Activated naive CD4-positive, alpha-beta T cell (primary cell): Measurements from ENCODE around the gene SARS2.
"Not testable (repeated sequence)": the region's sequence is repeated elsewhere in the genome, so short reads cannot be mapped to it uniquely, and the experiment has no call there.

Experiments used
- DNase-seq, 4 experiments: peaks; one replicate each; lab custom pipeline; 2025; lab: John Stamatoyannopoulos, UW

The SARS2 gene

DNA sequence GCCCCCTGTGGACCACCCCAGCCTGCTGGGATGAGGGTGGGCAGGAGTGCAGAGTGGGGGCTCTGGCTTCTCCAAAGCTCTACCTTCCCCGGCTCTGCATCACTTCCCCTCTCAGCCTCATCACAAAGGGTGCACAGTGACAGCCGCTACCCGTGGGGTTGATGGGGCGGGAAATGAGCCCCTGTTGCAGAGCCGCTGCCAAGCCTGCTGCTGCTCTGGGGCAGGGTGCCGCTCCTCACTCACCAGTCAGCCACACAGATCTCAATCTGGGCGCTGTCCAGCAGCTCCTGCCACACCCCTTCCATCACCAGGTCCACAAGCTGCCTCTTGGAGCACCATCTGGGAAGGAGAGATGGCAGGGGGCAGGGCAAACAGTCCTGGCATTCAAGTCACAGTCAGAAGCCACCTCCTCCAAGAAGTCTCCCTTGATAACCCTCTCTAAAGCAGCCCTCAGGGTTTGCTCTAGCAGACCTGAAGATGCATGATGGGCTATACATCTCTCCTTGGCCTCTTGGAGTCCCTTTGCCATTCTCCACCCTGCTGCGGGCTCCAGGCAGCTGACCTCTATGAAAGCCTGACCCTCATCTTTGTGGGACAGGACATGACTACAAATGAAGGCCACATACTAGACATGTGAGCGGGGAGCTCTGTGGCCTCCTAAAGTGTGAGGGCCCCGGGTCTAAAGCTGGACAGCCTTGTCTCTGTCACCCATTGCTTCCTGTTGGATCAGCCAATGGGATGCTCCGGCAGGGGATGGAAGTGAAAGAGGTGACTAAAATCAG, 15.9 kb upstream of the SARS2 start:
- DNase-seq, result no peak

DNA sequence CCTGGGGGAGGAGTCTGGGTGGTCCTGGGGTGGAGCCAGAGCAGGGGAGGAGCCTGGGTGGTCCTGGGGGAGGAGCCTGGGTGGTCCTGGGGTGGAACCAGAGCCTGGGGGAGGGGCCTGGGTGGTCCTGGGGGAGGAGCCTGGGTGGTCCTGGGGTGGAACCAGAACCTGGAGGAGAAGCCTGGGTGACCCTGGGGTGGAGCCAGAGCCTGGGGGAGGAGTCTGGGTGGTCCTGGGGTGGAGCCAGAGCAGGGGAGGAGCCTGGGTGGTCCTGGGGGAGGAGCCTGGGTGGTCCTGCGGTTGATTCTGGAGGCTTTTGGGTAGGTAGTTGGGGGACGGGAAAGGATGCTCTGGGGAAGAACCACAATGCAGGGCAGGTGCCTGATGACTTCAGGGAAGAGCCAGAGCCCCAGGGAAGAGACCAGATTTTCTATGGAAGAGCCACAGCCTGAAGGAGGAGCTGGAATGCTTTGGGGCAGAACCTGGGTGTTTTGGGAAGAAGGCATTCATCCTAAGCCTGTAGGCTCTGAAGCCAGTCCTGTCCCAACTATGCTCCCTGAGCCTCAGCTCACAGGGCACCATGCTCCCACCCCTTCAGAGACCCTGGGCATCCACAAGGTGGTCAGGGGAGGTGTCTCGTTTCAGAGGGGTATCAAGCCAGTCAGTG, 15.1 kb upstream of the SARS2 start:
- no peak for DNase-seq

DNA sequence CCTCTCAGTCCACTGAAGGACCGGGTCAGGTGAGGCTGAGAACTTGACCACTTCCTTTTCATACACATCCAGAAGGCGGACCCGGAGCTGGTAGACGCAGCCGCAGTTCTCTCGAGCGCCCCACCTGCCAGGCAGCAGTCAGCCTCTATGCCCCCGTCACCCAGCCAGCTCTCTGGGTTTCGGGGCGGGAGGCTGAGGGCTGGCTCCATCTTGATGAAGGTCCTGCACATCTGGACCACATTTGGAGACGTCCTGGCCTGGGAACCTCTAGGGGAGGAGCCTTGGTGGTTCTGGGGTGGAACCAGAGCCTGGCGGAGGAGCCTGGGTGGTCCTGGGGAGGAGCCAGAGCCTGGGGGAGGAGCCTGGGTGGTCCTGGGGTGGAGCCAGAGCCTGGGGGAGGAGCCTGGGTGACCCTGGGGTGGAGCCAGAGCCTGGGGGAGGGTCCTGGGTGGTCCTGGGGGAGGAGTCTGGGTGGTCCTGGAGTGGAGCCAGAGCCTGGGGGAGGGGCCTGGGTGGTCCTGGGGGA, 14.5 kb upstream of the SARS2 start:
- DNase-seq, result no peak

DNA sequence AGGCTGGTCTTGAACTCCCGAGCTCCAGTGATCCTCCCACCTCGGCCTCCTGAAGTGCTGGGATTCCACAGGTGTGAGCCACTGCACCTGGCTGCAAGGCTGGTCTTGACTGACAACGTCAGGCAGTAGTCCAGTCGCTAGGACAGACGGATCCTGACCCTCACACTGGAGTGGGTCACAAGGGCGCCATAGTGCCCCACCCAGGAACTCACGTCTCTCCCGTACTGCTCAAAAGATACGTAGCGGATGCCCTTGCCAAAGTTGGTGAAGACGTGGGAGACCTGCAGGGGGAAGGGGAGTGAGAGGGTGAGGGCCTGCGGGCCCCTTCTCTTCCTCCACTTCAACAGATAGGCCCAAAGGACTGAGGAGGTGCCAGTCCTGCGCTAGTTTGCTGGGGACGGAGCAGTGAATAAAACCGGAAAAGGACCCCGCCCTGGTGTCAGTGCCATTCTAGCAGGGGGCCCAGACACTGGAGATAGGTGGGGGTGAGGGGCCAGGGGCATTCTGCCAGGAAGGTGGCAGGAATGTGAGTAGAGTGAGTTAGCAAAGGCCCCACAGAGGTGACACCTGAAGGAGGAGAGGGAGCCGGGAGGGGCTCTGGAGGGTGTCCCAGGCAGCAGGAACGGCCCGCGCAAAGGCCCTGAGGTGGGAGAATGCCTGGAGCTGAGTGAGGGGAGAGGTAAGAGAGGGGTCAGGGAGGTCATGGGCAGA, 12.1 kb upstream of the SARS2 start:
- DNase-seq, result no peak

DNA sequence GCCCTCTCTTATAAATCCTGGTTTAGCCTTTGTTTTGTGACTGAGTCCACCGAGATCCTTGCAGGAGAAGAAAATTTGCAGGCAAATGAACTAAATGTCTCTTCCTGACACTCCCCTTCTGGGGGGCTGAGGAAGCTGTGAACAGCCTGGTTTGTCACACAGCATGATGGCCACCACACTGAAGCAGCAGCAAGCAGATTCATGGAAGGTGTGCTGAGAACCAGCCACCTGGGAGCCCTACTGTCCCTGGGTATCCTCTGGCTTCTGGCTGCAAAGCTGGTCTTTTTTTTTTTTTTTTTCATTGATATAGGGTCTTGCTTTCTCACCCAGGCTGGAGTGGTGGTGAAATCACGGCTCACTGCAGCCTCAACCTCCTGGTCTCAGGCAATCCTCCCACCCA, 11.4 kb upstream of the SARS2 start:
- DNase-seq, result no peak

DNA sequence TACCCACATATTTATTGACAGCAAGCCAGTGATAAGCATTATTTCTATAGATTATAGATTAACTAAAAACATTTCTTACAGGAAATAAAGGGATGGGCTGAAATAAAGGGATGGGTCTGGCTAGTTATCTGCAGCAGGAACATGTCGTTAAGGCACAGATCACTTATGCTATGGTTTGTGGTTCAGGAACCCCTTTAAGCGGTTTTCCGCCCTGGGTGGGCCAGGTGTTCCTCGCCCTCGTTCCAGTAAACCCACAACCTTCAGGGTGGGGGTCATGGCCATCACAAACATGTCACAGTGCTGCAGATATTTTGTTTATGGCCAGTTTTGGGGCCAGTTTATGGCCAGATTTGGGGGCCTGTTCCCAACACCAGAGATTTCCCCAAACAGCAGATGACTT, 10.9 kb upstream of the SARS2 start:
- not testable (repeated sequence) for DNase-seq

DNA sequence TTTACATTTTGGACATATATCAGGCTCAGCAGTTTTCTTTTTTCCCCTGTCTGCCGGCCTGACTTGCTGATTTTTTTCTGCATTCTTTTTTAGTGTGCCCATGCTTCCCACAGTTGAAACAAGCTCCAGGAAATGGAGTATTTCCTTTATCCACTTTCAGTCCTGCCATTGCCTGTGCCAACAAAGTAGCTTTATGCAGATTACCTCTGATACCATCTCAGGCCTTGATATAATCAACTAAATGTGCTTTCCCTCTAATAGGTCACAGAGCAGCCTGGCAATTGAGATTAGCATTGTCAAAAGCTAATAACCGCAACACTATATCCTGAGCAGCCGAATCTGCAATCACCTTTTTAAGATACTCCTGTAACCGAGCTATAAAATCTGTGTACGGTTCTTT, 9.4 kb upstream of the SARS2 start:
- no peak for DNase-seq

DNA sequence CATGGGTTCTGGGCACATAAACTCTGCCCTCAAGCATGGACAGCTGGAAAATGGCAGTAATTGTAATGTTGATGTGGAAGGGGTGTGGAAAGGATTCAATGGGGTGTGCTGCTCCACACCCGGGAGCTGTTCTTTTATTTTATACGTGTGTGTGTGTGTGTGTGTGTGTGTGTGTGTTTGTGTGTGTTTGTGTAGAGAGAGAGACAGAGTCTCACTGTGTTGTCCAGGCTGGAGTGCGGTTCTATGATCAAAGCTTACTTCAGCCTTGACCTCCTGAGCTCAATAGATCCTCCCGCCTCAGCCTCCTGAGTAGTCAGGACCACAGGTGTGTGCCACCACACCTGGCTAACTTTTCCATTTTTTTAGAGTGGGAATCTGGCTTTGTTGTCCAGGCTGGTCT, 3.0 kb upstream of the SARS2 start:
- DNase-seq, result no peak

DNA sequence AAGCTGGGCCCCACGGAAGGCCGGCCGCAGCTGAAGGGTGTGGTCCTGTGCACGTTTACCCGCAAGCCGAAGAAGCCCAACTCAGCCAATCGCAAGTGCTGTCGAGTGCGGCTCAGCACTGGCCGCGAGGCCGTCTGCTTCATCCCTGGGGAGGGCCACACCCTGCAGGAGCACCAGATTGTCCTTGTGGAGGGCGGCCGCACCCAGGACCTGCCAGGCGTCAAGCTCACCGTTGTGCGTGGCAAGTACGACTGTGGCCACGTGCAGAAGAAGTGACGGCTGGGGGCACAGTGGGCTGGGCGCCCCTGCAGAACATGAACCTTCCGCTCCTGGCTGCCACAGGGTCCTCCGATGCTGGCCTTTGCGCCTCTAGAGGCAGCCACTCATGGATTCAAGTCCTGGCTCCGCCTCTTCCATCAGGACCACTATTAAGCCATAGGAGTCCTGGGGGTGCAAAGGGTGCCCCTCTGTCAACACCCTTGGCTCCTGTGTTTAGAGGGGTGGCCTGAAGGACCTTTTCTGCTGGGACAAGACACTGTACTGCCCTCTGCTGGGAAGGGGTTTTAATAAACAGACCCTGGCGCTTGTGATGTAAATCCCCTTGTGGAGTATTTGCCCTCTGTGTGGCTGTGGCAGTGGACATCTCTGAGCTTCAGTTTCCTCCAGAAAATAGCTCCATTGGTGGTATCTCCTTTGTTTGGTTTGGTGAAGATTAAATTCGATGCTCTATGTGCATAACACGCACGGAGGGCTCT, 2.0 kb upstream of the SARS2 start:
- no peak for DNase-seq

DNA sequence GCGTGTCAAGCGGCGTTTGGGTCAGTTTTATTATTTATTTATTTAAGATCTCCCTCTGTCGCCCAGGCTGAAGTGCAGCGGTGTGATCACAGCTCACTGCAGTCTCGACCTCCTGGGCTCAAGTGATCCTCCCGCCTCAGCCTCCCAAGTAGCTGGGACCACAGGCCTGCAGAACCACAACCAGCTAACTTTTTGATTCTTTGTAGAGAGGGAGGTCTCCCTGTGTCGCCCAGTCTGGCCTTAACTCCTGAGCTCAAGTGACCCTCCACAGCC, 894 bp upstream of the SARS2 start:
- no peak for DNase-seq

DNA sequence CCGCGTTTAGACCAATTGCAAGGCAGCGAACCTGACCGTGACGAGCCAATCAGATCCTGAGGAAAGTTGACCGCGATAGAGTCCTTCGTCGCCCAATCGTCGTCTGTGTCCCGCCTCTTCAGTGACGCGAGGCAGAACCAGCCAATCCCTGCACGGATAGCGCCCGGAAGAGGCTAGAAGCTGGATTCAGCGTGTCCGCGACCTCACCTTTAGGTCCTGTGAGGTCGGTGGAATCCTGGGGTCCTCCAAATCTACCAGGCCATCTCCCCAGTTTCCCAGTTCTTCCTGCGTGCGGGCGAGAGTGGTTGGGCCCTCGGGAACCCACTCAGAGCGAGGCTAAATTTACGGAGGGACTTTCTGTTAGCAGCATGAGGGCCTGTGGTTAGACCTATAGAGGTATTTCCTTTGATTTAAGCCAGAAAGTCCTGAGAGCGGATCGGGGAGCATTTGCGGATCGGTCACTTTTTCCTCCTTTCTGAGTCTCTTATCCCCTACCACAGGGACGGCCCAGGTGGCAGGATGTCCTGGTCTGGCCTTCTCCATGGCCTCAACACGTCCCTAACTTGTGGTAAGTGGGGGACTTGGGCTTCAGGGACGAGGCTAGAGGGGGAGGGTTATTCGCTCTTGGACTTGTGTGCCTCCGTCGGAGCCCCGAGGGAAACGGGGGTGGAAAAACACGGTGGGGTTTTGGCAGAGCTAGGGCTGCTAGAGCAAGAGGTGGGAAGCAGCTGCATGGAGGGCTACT, 385 bp upstream of the SARS2 start, which contains the start of gene MRPS12:
Gene MRPS12 (plus strand): TSS at position 169 of the 745 bp plus-strand sequence. CDS start 351 bp downstream, at position 520.
- peak in 1 of 4 experiments; percentile 96 for DNase-seq

DNA sequence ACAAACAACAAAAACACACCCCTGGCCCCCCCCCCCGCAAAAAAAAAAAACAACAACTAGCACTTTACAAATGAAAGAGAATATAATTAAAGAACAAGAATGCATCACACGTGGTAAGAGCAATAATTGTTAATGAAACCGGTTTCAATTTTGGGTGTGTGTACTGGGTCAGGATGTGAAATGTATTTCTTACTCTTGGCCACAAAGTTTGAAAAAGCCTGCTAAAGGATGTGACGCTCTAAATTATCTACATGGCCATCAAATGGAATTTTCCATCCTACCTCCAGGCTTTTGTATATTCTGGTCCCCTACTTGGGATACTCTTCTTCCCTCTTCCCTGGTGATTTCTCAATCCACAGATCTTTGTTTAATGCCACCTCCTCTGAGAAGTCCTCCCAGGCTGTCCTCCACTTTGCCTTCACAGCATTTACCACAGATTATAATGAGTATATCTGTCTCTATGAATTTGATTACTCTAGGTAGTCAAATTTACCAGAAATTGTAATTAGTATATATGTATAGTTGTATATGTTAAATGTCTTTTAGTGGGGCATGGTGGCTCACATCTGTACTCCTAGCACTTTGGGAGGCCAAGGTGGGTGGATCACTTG, 2.1 kb downstream of the SARS2 start:
- no peak for DNase-seq

DNA sequence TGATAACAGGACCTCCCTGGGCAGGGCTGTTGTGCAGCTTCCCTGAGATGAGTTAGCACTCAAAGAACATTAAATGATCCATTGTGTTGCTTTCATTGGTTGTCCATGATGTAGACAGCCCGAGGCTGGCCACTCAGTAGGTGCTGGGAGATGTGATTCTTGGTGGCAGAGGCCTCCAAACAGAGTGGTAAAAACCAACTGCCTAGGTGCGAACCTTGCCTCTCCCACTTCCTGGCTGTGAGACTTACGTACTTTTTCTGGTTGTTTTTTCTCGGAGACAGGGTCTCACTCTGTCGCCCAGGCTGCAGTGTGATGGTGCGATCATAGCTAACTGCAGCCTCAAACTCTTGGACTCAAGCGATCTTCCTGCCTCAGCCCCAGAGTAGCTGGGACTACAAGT, 6.2 kb downstream of the SARS2 start:
- DNase-seq, result no peak

DNA sequence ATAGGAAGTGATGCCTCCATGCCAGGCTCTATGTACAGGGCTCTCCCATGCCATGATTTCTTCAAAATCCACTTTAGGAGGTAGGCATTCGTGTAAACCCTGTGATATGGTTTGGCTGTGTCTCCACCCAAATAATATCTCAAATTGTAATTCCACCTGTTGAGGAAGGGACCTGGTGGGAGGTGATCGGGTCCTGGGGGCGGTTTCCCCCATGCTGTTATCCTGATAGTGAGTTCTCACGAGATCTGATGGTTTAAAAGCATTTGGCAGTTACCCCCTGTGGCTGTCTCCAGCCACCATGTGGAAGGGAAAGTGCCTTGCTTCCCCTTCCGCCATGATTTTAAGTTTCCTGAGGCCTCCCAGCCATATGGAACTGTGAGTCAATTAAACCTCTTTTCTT, 8.1 kb downstream of the SARS2 start:
- no peak for DNase-seq

DNA sequence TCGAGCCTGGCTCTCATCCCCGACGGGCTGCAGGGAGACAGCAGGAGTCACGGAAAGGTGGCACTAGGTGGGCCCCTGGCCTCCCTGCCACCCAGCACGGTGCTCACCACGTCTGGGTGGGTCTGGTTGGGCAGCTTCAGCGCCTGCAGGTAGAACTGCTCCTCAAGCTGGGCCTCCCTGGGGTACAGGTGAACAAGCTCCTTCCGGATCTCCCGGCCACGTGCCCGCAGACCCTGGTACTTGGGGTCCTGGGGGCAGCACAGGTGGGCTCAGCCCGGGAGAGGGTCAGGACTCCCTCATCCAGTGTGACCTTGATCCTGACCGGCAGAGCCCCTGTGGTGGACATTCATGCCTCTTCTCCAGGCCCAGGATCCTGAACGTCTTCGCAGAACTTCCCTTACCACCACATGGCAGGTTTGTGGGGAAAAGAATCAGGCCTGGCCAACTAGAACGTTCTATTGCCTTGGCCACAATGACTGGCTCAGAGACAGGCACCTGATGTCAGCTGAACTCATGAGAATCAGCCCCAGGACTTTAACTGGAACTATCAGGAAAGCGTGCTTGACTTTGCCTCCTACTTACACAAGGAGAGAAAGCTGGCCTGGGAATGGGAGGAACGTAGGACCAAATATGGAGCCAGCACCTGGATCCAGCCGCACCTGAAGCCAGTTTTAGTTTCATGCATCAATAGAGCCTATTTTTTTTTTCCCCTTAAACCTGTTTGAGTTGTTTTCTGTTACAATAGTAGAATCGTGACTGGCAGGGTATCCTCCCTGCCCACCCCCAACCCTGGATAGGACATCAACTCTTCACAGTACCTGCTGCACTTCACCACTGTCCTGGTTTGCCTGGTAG, 8.9 kb downstream of the SARS2 start:
- no peak for DNase-seq

DNA sequence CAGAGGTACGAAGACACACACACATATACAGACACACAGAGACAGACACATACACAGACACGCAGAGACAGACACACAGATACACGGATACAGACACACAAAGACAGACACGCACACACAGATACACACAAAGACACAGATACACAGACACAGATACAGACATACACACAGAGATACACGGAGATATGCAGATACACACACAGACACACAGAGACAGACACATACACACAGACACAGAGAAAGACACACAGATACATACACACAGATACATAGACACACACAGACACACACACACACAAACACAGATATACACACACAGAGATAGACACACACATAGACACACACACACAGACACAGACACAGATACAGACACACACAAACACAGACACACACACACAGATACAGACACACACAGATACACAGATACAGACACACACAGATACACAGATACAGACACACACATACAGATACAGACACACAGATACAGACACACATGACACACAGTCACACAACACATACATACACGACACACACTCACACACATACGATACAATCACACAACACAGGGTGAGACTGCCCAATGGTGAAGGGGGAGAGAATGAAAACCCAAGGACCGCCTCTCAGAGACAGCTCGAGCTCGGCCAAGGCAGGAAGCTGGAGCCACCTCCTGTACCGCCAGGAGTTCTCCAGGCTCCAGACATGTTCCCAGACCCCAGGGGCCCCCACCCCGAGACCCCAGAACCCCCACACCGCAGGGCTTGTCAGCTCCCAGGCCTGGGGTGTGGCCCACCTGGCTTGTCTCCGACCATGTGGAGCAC, 9.8 kb downstream of the SARS2 start:
- DNase-seq, result no peak

DNA sequence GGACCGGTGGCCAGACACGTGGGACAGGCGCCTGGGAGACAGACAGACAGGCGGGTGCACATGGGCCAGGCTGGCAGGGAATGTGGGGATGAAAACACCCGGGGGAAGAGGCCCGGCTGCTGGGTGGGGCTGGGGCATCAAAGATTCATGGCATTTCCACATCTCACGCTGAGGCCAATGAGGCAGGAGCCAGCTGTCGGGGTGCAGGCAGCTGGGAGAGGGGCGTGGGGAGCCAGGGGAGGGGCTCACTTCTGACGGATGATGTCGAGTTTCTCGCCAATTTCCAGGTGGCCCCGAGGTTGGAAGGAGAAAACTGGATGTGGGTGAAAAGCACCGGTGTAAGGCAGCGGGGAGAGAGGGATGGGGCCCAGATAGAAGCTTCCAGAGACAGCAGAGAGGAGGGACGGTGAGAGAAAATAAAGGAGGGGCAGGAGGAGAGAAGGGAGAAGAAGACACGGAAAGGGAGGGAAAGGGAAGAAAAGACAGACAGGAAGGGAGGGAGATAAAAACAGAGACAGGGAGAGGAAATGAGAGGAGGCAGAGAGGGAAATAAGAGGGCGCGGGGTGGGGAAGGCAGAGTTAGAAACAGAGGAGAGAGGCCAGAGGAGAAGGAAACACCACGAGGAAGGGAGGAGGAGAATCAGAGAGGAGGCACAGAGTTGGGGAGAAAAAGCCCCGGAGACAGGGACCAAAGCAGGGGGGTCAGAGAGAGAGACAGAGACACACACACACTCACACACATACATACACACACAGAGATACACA, 10.5 kb downstream of the SARS2 start:
- DNase-seq, result no peak

DNA sequence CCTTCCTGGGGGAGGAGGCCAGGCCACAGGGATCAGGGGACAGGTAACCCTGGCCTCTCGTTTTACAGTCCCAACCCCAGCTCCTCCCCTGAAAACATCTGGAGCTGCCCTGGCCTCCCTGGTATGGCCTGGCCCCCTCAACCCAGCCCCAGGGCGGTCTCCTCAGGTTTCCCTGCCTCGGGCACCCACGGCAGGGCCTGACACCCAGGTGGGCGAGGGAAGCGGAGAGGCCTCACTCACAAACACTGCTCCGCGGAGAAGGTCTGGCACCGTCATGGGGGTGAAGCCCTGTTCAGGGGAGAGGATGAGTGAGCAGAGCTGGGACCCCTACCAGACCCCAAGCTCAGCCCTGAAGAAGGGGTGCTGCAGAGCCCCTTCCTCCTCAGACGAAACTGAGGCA, 12.0 kb downstream of the SARS2 start:
- no peak for DNase-seq
